ENCODE data around the gene TUBA3C.

The TUBA3C gene

GRCh38 chr13:19161308-19161707 lies 20.3 kb downstream of the TUBA3C start:
- no peak for DNase-seq (ENCODE audit: low spot score)

GRCh38 chr13:19159761-19160420 lies 21.7 kb downstream of the TUBA3C start:
- no peak for DNase-seq (ENCODE audit: low spot score)

- DNase-seq (ENCODE audit: low spot score): no peak
These were observed 22.4 kb downstream of the TUBA3C start for GRCh38 chr13:19159181-19159580.

- no peak for DNase-seq (ENCODE audit: low spot score)
These were observed 23.0 kb downstream of the TUBA3C start for GRCh38 chr13:19158526-19159174.

GRCh38 chr13:19158006-19158405 lies 23.6 kb downstream of the TUBA3C start:
- no peak for DNase-seq (ENCODE audit: low spot score)

GRCh38 chr13:19157461-19157860 lies 24.2 kb downstream of the TUBA3C start:
- no peak for DNase-seq (ENCODE audit: low spot score)

- no peak for DNase-seq (ENCODE audit: low spot score)
These were observed 25.4 kb downstream of the TUBA3C start for GRCh38 chr13:19156013-19156825.

GRCh38 chr13:19155321-19155861 lies 26.2 kb downstream of the TUBA3C start:
- DNase-seq (ENCODE audit: low spot score): no peak

GRCh38 chr13:19154843-19155242 lies 26.8 kb downstream of the TUBA3C start:
- no peak for DNase-seq (ENCODE audit: low spot score)

- no peak for DNase-seq (ENCODE audit: low spot score)
These were observed 27.7 kb downstream of the TUBA3C start for GRCh38 chr13:19153782-19154450.

- no peak for DNase-seq (ENCODE audit: low spot score)
These were observed 29.2 kb downstream of the TUBA3C start for GRCh38 chr13:19152403-19152802.

GRCh38 chr13:19151581-19152263 lies 29.9 kb downstream of the TUBA3C start:
- DNase-seq (ENCODE audit: low spot score): no peak

GRCh38 chr13:19150712-19151228 lies 30.9 kb downstream of the TUBA3C start:
- no peak for DNase-seq (ENCODE audit: low spot score)

GRCh38 chr13:19150226-19150625 lies 31.4 kb downstream of the TUBA3C start:
- DNase-seq (ENCODE audit: low spot score): no peak

- no peak for DNase-seq (ENCODE audit: low spot score)
These were observed 33.1 kb downstream of the TUBA3C start for GRCh38 chr13:19148561-19148960.

All from hematopoietic multipotent progenitor cell treated with erythropoietin and hydrocortisone succinate and interleukin-3 and kit ligand, for 17 days (in vitro differentiated cells).